ENCODE data around the gene VPS16.
A peak's percentile ranks its signal among the peaks of the same experiment; 100 is the strongest.

VPS16 gene

GRCh38 chr20:2839732-2840137 is 810 bp upstream of the VPS16 start:
- H3K4me1 Mint-ChIP-seq, result peaks cover 14% of the 10 kb centered on the region
- H3K9me3 Mint-ChIP-seq, result no peaks in the 10 kb centered on the region
- H3K27me3 Mint-ChIP-seq (ENCODE audit: low read depth, poor library complexity), result peaks cover 6% of the 10 kb centered on the region
- peak overlapping the region; percentile 83 for H3K4me3 Mint-ChIP-seq
- no peak overlapping the region for H3K27ac Mint-ChIP-seq
- TF ChIP-seq CTCF (IDR thresholded peaks at IDR 0.05), result no peak
- DNase-seq, result no peak
- peaks cover 37% of the 10 kb centered on the region for H3K36me3 Mint-ChIP-seq (ENCODE audit: low read depth)

GRCh38 chr20:2840967-2841531 is 504 bp downstream of the VPS16 start:
- DNase-seq, result peak; percentile 69
- peaks cover 26% of the 10 kb centered on the region for H3K36me3 Mint-ChIP-seq (ENCODE audit: low read depth)
- TF ChIP-seq CTCF (IDR thresholded peaks at IDR 0.05), result no peak
- peak overlapping the region; percentile 91 for H3K4me3 Mint-ChIP-seq
- peaks cover 14% of the 10 kb centered on the region for H3K4me1 Mint-ChIP-seq
- H3K27ac Mint-ChIP-seq, result no peak overlapping the region
- H3K9me3 Mint-ChIP-seq, result no peaks in the 10 kb centered on the region
- H3K27me3 Mint-ChIP-seq (ENCODE audit: low read depth, poor library complexity), result peaks cover 6% of the 10 kb centered on the region

- Mint-ChIP-seq H3K27me3 (ENCODE audit: low read depth, poor library complexity) (peaks cover 7% of the 10 kb centered on the region), H3K36me3 (ENCODE audit: low read depth) (peaks cover 4% of the 10 kb centered on the region), H3K4me3 (no peak overlapping the region), H3K27ac (no peak overlapping the region), H3K9me3 (no peaks in the 10 kb centered on the region), H3K4me1 (peaks cover 6% of the 10 kb centered on the region)
- no peak for DNase-seq
- TF ChIP-seq CTCF (IDR thresholded peaks at IDR 0.05), result no peak
Measured at GRCh38 chr20:2845607-2846006, 5.1 kb downstream of the VPS16 start.

- no peak for TF ChIP-seq CTCF (IDR thresholded peaks at IDR 0.05)
- peaks cover under 1% of the 10 kb centered on the region for H3K4me1 Mint-ChIP-seq
- H3K4me3 Mint-ChIP-seq, result no peak overlapping the region
- no peak overlapping the region for H3K27ac Mint-ChIP-seq
- DNase-seq, result no peak
- H3K36me3 Mint-ChIP-seq (ENCODE audit: low read depth), result peaks cover 4% of the 10 kb centered on the region
- H3K27me3 Mint-ChIP-seq (ENCODE audit: low read depth, poor library complexity), result peaks cover 11% of the 10 kb centered on the region
- H3K9me3 Mint-ChIP-seq, result no peaks in the 10 kb centered on the region
Measured at GRCh38 chr20:2846698-2847097, 6.2 kb downstream of the VPS16 start.

GRCh38 chr20:2847802-2848201 is 7.3 kb downstream of the VPS16 start:
- no peak overlapping the region for H3K4me3 Mint-ChIP-seq
- DNase-seq, result no peak
- peaks cover 4% of the 10 kb centered on the region for H3K36me3 Mint-ChIP-seq (ENCODE audit: low read depth)
- H3K4me1 Mint-ChIP-seq, result peaks cover 5% of the 10 kb centered on the region
- peaks cover 14% of the 10 kb centered on the region for H3K27me3 Mint-ChIP-seq (ENCODE audit: low read depth, poor library complexity)
- no peaks in the 10 kb centered on the region for H3K9me3 Mint-ChIP-seq
- no peak for TF ChIP-seq CTCF (IDR thresholded peaks at IDR 0.05)
- no peak overlapping the region for H3K27ac Mint-ChIP-seq

GRCh38 chr20:2849529-2849928 is 9.0 kb downstream of the VPS16 start:
- Mint-ChIP-seq H3K27ac (no peak overlapping the region), H3K9me3 (no peaks in the 10 kb centered on the region), H3K4me1 (peaks cover 10% of the 10 kb centered on the region), H3K27me3 (ENCODE audit: low read depth, poor library complexity) (peaks cover 14% of the 10 kb centered on the region), H3K36me3 (ENCODE audit: low read depth) (peaks cover 4% of the 10 kb centered on the region), H3K4me3 (no peak overlapping the region)
- TF ChIP-seq CTCF (IDR thresholded peaks at IDR 0.05), result no peak
- DNase-seq, result no peak

Measured in nephron progenitor cell (in vitro differentiated cells).